ENCODE measurements around the gene APLN. TPM values are rescaled to one million over a fixed set of nuclear protein-coding genes. Genes with fewer than 3 reads are reported as not detected.

APLN gene
- total RNA-seq, 1 donor from 2014 or later: 1.3 TPM

- Mint-ChIP-seq H3K4me3 (no peak overlapping the region), H3K27me3 (ENCODE audit: low read depth) (peaks cover 24% of the 10 kb centered on the region), H3K4me1 (no peaks in the 10 kb centered on the region), H3K27ac (ENCODE audit: unreplicated experiment) (no peak overlapping the region), H3K36me3 (ENCODE audit: low read depth) (no peaks in the 10 kb centered on the region), H3K9me3 (no peaks in the 10 kb centered on the region)
- TF ChIP-seq CTCF (conservative IDR thresholded peaks at IDR 0.05): no peak
- no peak for DNase-seq (ENCODE audit: low read depth, low spot score)
These were observed 8.0 kb downstream of the APLN start for GRCh38 chrX:129646566-129647417.

- no peak overlapping the region for H3K4me3 Mint-ChIP-seq
- H3K27me3 Mint-ChIP-seq (ENCODE audit: low read depth): peaks cover 19% of the 10 kb centered on the region
- peaks cover 6% of the 10 kb centered on the region for H3K4me1 Mint-ChIP-seq
- H3K27ac Mint-ChIP-seq (ENCODE audit: unreplicated experiment): no peak overlapping the region
- no peak for TF ChIP-seq CTCF (conservative IDR thresholded peaks at IDR 0.05)
- no peaks in the 10 kb centered on the region for H3K36me3 Mint-ChIP-seq (ENCODE audit: low read depth)
- no peak for DNase-seq (ENCODE audit: low read depth, low spot score)
- no peaks in the 10 kb centered on the region for H3K9me3 Mint-ChIP-seq
These were observed 12.1 kb downstream of the APLN start for GRCh38 chrX:129642641-129643040.

GRCh38 chrX:129641941-129642340, 12.8 kb downstream of the APLN start:
- peaks cover 10% of the 10 kb centered on the region for H3K4me1 Mint-ChIP-seq
- H3K9me3 Mint-ChIP-seq: no peaks in the 10 kb centered on the region
- DNase-seq (ENCODE audit: low read depth, low spot score): no peak
- no peak for TF ChIP-seq CTCF (conservative IDR thresholded peaks at IDR 0.05)
- H3K4me3 Mint-ChIP-seq: no peak overlapping the region
- H3K27me3 Mint-ChIP-seq (ENCODE audit: low read depth): peaks cover 22% of the 10 kb centered on the region
- no peak overlapping the region for H3K27ac Mint-ChIP-seq (ENCODE audit: unreplicated experiment)
- no peaks in the 10 kb centered on the region for H3K36me3 Mint-ChIP-seq (ENCODE audit: low read depth)

GRCh38 chrX:129641469-129641868, 13.3 kb downstream of the APLN start:
- no peak overlapping the region for H3K27ac Mint-ChIP-seq (ENCODE audit: unreplicated experiment)
- TF ChIP-seq CTCF (conservative IDR thresholded peaks at IDR 0.05): no peak
- H3K36me3 Mint-ChIP-seq (ENCODE audit: low read depth): no peaks in the 10 kb centered on the region
- no peak overlapping the region for H3K4me3 Mint-ChIP-seq
- peaks cover 24% of the 10 kb centered on the region for H3K27me3 Mint-ChIP-seq (ENCODE audit: low read depth)
- no peak for DNase-seq (ENCODE audit: low read depth, low spot score)
- no peaks in the 10 kb centered on the region for H3K9me3 Mint-ChIP-seq
- H3K4me1 Mint-ChIP-seq: peaks cover 10% of the 10 kb centered on the region

- TF ChIP-seq CTCF (conservative IDR thresholded peaks at IDR 0.05): no peak
- no peak for DNase-seq (ENCODE audit: low read depth, low spot score)
- Mint-ChIP-seq H3K4me1 (peaks cover 10% of the 10 kb centered on the region), H3K27ac (ENCODE audit: unreplicated experiment) (no peak overlapping the region), H3K36me3 (ENCODE audit: low read depth) (no peaks in the 10 kb centered on the region), H3K9me3 (no peaks in the 10 kb centered on the region), H3K4me3 (no peak overlapping the region), H3K27me3 (ENCODE audit: low read depth) (peaks cover 32% of the 10 kb centered on the region)
These were observed 14.0 kb downstream of the APLN start for GRCh38 chrX:129640737-129641136.
